Adipocyte (in vitro differentiated cells): ENCODE data around the gene XPR1.
"Not testable (repeated sequence)": the region's sequence is repeated elsewhere in the genome, so short reads cannot be mapped to it uniquely, and the experiment has no call there.

Experiments used
- DNase-seq: peaks from one replicate; pipeline ENCODE4 v3.0.0-alpha.2; 2015; ENCODE audit warnings: low read depth
- H3K27me3 ChIP-seq: replicated peaks from 2 replicates; pipeline ENCODE4 v1.7.0; 2013; ENCODE audit warnings: mild to moderate bottlenecking, low read length, moderate library complexity; ENCODE audit not compliant: control insufficient read depth, insufficient read depth
- H3K36me3 ChIP-seq: 2 replicates; pipeline ENCODE4 v1.7.0; 2013; ENCODE audit warnings: low read length, mild to moderate bottlenecking, moderate library complexity; ENCODE audit not compliant: control insufficient read depth, insufficient read depth, severe bottlenecking
- H3K4me1 ChIP-seq: 2 replicates; pipeline ENCODE4 v1.7.0; 2013; ENCODE audit warnings: mild to moderate bottlenecking, low read length, moderate library complexity; ENCODE audit not compliant: control insufficient read depth, insufficient read depth
- H3K4me3 ChIP-seq: 2 replicates; pipeline ENCODE4 v1.7.0; 2013; ENCODE audit warnings: mild to moderate bottlenecking, low read length, moderate library complexity
- H3K9ac ChIP-seq: 2 replicates; pipeline ENCODE4 v1.7.0; 2013; ENCODE audit warnings: mild to moderate bottlenecking, low read length, moderate library complexity
- H3K9me3 ChIP-seq: 2 replicates; pipeline ENCODE4 v1.7.0; 2013; ENCODE audit warnings: mild to moderate bottlenecking, low read length, moderate library complexity; ENCODE audit not compliant: control insufficient read depth

XPR1 gene

DNA sequence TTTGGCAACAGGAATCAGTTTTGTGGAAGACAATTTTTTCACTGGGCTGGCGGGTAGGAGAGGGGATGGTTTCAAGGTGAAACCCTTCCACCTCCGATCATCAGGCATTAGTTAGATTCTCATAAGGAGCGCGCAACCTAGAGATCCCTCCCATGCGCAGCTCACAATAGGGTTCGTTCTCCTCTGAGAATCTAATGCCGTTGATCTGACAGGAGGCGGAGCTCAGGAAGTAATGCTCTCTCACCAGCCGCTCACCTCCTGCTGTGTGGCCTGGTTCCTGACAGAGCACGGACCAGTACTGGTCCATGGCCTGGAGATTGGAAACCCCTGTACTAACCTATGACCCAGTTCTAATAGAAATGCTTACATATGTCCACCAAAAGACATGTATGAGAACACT, 184.3 kb downstream of the XPR1 start:
- DNase-seq = no peak
- no peak overlapping the region for H3K9ac ChIP-seq

DNA sequence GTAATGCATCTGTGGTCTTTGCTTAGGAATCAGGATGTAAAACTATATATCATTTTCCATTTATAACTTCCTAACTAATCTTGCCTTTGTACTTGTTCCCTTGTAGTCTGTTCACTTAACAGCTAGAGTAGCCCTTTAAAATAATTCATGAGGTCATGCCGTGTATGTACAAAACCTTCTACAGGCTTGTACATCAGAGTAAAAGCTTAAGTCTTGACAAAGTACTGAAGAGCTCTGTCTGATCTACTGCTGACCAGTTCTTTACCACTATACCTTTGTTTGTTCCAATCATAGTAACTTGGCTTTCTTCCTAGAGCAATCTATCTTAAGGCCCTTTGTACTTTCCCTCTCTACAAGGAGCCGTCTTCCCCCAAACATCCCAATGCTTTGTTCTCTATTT, 190.1 kb downstream of the XPR1 start:
- Histone ChIP-seq H3K4me1 (no peaks in the 10 kb centered on the region), H3K27me3 (no peaks in the 10 kb centered on the region), H3K9ac (no peak overlapping the region), H3K9me3 (no peaks in the 10 kb centered on the region), H3K4me3 (no peak overlapping the region), H3K36me3 (peaks cover 5% of the 10 kb centered on the region)
- no peak for DNase-seq

More for the DNA sequence above, 184.3 kb downstream of the XPR1 start:
- no peaks in the 10 kb centered on the region for H3K27me3 ChIP-seq
- H3K9me3 ChIP-seq = no peaks in the 10 kb centered on the region
- no peak overlapping the region for H3K4me3 ChIP-seq
- no peaks in the 10 kb centered on the region for H3K4me1 ChIP-seq
- H3K36me3 ChIP-seq = no peaks in the 10 kb centered on the region

DNA sequence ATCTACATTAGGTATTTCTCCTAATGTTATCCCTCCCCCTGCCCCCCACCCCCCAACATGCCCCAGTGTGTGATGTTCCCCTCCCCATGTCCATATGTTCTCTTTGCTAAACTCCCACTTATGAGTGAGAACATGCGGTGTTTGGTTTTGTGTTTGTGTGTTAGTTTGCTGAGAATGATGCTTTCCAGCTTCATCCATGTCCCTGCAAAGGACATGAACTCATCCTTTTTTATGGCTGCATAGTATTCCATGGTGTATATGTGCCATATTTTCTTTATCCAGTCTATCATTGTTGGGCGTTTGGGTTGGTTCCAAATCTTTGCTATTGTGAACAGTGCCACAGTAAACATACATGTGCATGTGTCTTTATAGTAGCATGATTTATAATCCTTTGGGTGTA, 199.7 kb downstream of the XPR1 start:
- not testable (repeated sequence) for H3K36me3 ChIP-seq, H3K9ac ChIP-seq, H3K4me1 ChIP-seq, H3K27me3 ChIP-seq, DNase-seq, H3K4me3 ChIP-seq
- H3K9me3 ChIP-seq = peaks cover 15% of the 10 kb centered on the region

DNA sequence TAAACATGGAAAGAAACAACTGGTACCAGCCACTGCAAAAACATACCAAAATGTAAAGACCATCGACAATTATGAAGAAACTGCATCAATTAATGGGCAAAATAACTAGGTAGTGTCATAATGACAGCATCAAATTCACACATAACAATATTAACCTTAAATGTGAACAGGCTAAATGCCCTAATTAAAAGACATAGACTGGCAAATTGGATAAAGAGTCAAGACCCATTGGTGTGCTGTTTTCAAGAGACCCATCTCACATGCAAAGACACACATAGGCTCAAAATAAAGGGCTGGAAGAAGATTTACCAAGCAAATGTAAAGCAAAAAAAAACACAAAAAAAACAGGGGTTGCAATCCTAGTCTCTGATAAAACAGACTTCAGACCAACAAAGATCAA, 201.4 kb downstream of the XPR1 start:
- not testable (repeated sequence) for H3K36me3 ChIP-seq, H3K27me3 ChIP-seq, H3K4me3 ChIP-seq, H3K9ac ChIP-seq, DNase-seq, H3K4me1 ChIP-seq
- peaks cover 15% of the 10 kb centered on the region for H3K9me3 ChIP-seq

DNA sequence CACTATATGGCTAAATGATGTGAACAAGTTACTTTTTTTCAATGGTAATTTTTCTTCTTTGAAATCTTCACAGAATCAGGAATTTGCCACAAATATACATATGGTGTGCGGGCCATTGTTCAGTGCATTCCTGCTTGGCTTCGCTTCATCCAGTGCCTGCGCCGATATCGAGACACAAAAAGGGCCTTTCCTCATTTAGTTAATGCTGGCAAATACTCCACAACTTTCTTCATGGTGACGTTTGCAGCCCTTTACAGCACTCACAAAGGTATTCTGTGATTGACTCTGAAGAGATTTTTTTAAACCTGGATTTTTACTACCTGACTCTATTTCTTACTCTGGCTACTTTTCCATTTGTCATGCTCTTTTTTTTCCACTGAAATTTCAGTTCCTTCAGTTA, 204.6 kb downstream of the XPR1 start:
- Histone ChIP-seq H3K4me1 (peaks cover 1% of the 10 kb centered on the region), H3K9me3 (peaks cover 15% of the 10 kb centered on the region), H3K9ac (no peak overlapping the region), H3K36me3 (peaks cover 6% of the 10 kb centered on the region), H3K27me3 (no peaks in the 10 kb centered on the region), H3K4me3 (no peak overlapping the region)
- no peak for DNase-seq

DNA sequence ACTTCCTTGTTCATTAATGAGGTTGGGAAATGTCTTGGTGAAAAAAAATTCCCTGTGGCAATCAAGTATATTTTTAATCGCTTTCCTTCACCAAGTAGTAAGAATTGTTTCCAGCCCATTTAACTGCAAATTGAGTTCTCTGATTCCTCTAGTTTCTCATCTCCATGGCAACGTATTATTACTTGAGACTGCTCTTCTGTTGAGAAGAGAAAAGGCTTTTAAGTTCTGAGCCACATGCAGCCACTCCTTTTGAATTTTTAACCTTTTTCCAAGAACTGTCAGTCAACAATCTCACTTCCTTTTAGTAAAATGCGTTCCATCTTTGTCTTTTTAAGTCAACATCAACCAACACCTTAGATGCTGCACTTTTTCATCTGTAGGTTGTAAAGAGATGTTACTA, 205.2 kb downstream of the XPR1 start:
- H3K4me1 ChIP-seq = peaks cover 7% of the 10 kb centered on the region
- H3K27me3 ChIP-seq = no peaks in the 10 kb centered on the region
- H3K9me3 ChIP-seq = peaks cover 15% of the 10 kb centered on the region
- H3K9ac ChIP-seq = no peak overlapping the region
- DNase-seq = no peak
- H3K36me3 ChIP-seq = peaks cover 6% of the 10 kb centered on the region
- no peak overlapping the region for H3K4me3 ChIP-seq

DNA sequence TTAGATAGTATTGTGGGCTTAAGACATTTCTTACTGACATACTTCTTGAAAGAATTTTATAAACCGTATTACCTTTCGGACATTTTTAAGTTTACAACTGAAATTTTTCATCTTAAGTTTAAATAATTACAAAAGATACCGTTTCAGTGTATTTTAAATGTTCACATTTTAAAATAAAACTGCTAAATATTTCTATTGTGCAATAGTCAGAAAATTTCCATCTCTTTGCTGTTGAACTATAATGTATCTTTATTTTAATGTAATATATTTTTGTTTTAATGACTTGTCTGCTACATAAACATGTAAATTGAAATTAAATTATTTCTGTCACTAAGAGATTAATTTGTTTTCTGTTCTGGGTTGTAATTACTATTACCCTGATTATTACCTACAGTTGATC, 206.7 kb downstream of the XPR1 start:
- Histone ChIP-seq H3K27me3 (no peaks in the 10 kb centered on the region), H3K36me3 (peaks cover 6% of the 10 kb centered on the region), H3K4me1 (peaks cover 21% of the 10 kb centered on the region), H3K9ac (no peak overlapping the region), H3K4me3 (no peak overlapping the region), H3K9me3 (peaks cover 4% of the 10 kb centered on the region)
- DNase-seq = no peak

DNA sequence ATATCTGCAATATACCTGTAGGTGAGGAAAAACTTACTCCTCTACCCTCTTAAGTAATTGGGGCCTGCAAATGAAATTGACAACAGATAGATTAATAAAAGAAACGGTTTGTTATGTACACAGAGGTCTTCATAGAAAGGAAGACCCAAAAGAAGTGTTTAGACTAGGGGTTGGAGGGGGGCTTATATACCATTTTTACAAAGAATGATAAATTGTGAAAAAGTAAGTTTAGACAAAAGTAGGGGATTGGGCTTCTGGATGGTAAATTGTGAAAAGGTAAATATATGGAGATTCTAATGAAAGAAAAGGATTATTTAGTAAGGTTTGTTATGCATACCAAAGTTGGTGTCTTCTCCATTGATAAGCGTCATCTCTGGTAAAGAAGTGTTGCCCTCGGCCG, 207.7 kb downstream of the XPR1 start:
- Histone ChIP-seq H3K9ac (no peak overlapping the region), H3K36me3 (peaks cover 6% of the 10 kb centered on the region), H3K27me3 (no peaks in the 10 kb centered on the region), H3K4me3 (no peak overlapping the region), H3K4me1 (peaks cover 23% of the 10 kb centered on the region), H3K9me3 (no peaks in the 10 kb centered on the region)
- DNase-seq = no peak

DNA sequence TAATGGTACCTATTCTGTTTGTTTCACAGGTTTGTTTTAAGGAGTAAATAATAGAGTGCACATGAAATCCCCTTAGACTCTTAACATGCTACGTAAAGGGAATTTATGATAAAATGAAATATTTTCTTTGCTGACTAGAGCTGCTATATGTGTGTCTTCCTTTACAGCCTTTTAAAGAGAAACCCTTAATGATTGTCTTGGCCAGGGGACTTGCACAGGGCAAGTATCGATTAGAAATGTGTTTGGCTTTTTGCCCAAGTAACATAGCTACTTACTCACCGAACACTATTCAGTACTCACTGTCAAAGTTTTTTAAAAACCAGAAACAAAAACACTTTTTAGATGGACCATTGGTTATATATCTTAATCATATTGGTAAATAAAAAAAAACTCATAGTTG, 209.6 kb downstream of the XPR1 start:
- peaks cover 24% of the 10 kb centered on the region for H3K4me1 ChIP-seq
- H3K9ac ChIP-seq = no peak overlapping the region
- DNase-seq = no peak
- H3K4me3 ChIP-seq = no peak overlapping the region
- H3K36me3 ChIP-seq = no peaks in the 10 kb centered on the region
- H3K27me3 ChIP-seq = no peaks in the 10 kb centered on the region
- no peaks in the 10 kb centered on the region for H3K9me3 ChIP-seq

DNA sequence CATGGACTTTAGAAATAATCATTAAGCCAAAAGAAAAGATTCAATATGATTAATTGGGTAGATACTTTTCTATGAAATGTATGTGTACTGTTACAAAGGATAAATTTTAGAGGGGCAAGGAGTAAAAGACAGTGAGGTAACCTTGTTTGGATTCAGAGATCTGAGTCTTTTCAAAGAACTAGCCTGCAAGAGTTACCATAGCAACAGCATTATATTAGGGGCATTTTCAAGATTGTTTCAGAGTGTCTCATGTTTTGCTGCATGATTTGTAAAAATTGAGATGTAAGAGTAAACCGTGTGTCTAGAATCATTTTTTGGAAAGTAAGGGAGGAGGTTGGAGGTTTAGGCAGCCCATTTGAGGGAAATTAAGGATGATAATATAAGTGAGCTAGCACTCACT, 210.2 kb downstream of the XPR1 start:
- peaks cover 24% of the 10 kb centered on the region for H3K4me1 ChIP-seq
- H3K4me3 ChIP-seq = no peak overlapping the region
- H3K36me3 ChIP-seq = peaks cover 3% of the 10 kb centered on the region
- H3K9ac ChIP-seq = no peak overlapping the region
- no peaks in the 10 kb centered on the region for H3K27me3 ChIP-seq
- peak; percentile 92 for DNase-seq
- H3K9me3 ChIP-seq = no peaks in the 10 kb centered on the region

DNA sequence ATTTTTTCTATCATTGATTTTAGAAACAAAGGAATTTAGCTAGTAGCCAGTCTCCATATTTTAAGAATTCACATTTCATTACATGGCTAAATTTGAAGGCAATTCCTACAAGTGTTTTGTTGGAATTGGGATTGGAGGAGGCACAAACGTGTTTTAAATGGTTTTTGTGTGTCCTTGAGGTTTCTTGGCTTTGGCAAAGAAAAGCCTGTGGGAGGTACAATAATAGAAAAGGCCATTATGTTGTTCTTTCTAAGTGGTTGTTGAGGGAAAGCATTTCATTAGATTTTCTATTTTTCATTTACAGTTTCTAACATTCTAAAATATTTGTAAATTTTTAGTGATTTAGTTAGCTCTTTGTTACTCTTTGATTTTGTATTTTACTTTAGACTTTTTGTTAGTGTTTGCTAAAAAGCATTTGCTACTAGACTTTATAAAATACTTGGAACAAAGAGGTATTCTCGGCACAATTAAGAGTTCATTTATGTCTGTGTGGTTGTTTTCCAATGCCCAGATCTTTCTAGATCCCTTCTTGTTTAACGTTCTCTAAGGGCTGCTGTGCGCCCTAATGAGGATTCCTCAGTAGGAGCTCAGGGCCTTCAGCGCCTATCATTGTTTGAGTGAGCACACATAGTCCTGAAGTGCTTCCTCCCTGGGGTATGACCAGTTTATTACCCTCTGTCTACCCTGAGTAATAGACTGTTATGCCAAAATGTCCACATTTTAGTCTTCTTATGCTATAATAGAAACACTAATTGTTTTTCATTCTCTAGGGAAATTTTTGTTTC, 210.9 kb downstream of the XPR1 start:
- Histone ChIP-seq H3K9me3 (no peaks in the 10 kb centered on the region), H3K27me3 (no peaks in the 10 kb centered on the region), H3K4me3 (no peak overlapping the region), H3K36me3 (peaks cover 3% of the 10 kb centered on the region), H3K4me1 (peaks cover 24% of the 10 kb centered on the region), H3K9ac (no peak overlapping the region)
- DNase-seq = no peak

DNA sequence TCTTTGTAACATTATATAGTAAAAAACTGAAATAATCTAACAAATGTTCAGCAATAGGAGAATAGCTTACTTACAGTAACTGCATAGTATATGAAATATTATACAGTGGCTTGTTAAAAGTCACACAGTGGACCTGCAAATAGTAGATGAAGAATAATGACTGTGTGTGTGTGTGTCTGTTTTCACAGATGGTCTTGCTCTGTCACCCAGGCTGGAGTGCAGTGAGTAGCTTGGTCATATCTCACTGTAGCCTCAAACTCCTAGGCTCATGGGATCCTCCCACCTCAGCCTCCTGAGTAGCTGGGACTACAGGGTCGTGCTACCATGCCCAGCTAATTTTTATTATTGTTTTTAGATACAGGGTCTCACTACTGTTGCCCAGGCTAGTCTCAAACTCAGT, 213.5 kb downstream of the XPR1 start:
- peaks cover 3% of the 10 kb centered on the region for H3K36me3 ChIP-seq
- DNase-seq = no peak
- no peak overlapping the region for H3K9ac ChIP-seq
- H3K4me1 ChIP-seq = peaks cover 24% of the 10 kb centered on the region
- H3K27me3 ChIP-seq = no peaks in the 10 kb centered on the region
- H3K9me3 ChIP-seq = no peaks in the 10 kb centered on the region
- no peak overlapping the region for H3K4me3 ChIP-seq
